ENCODE results near the gene COBLL1.

COBLL1 gene

GRCh38 chr2:164816046-164816445, 25.6 kb downstream of the COBLL1 start:
- DNase-seq = no peak

- no peak for DNase-seq
Observed at GRCh38 chr2:164815071-164815793, 26.4 kb downstream of the COBLL1 start.

GRCh38 chr2:164813535-164813934, 28.1 kb downstream of the COBLL1 start:
- no peak for DNase-seq

GRCh38 chr2:164812378-164812777, 29.2 kb downstream of the COBLL1 start:
- no peak for DNase-seq

- no peak for DNase-seq
Observed at GRCh38 chr2:164811819-164812218, 29.8 kb downstream of the COBLL1 start.

- DNase-seq = no peak
Observed at GRCh38 chr2:164810843-164811242, 30.8 kb downstream of the COBLL1 start.

- no peak for DNase-seq
Observed at GRCh38 chr2:164808776-164809175, 32.8 kb downstream of the COBLL1 start.

- no peak for DNase-seq
Observed at GRCh38 chr2:164803776-164804466, 37.7 kb downstream of the COBLL1 start.

GRCh38 chr2:164802095-164802707, 39.4 kb downstream of the COBLL1 start:
- DNase-seq = no peak

GRCh38 chr2:164800572-164800971, 41.1 kb downstream of the COBLL1 start:
- no peak for DNase-seq

- DNase-seq = no peak
Observed at GRCh38 chr2:164797627-164798026, 44.0 kb downstream of the COBLL1 start.

GRCh38 chr2:164796999-164797398, 44.6 kb downstream of the COBLL1 start:
- no peak for DNase-seq

GRCh38 chr2:164794432-164795231, 47.0 kb downstream of the COBLL1 start:
- DNase-seq = no peak

GRCh38 chr2:164794016-164794415, 47.6 kb downstream of the COBLL1 start:
- DNase-seq = no peak

- no peak for DNase-seq
Observed at GRCh38 chr2:164793529-164793928, 48.1 kb downstream of the COBLL1 start.

GRCh38 chr2:164792316-164793170, 49.1 kb downstream of the COBLL1 start:
- no peak for DNase-seq

GRCh38 chr2:164789968-164790367, 51.7 kb downstream of the COBLL1 start:
- DNase-seq = no peak

- DNase-seq = no peak
Observed at GRCh38 chr2:164786787-164787186, 54.8 kb downstream of the COBLL1 start.

GRCh38 chr2:164785457-164785856, 56.2 kb downstream of the COBLL1 start:
- no peak for DNase-seq

GRCh38 chr2:164784376-164784775, 57.2 kb downstream of the COBLL1 start:
- DNase-seq = no peak

- no peak for DNase-seq
Observed at GRCh38 chr2:164782323-164782722, 59.3 kb downstream of the COBLL1 start.

- DNase-seq = no peak
Observed at GRCh38 chr2:164781394-164781793, 60.2 kb downstream of the COBLL1 start.

All from islet precursor cell (in vitro differentiated cells).